ES-I3 (cell line): ENCODE measurements around the gene WDR35.
A peak's percentile ranks its signal among the peaks of the same experiment; 100 is the strongest.

ENCODE experiments used
- H3K36me3 ChIP-seq: 2 replicates; pipeline ENCODE4 v1.6.1; 2013; ENCODE audit warnings: mild to moderate bottlenecking, low read length, control low read depth, moderate library complexity; ENCODE audit not compliant: insufficient read depth
- H3K4me1 ChIP-seq: 2 replicates; pipeline ENCODE4 v1.6.1; 2013; ENCODE audit warnings: mild to moderate bottlenecking, control low read depth, low read length; ENCODE audit not compliant: insufficient read depth
- H3K9ac ChIP-seq: 2 replicates; pipeline ENCODE4 v1.6.1; 2013; ENCODE audit warnings: low read depth, mild to moderate bottlenecking, low read length, moderate library complexity
- H3K9me3 ChIP-seq: 2 replicates; pipeline ENCODE4 v1.6.1; 2013; ENCODE audit warnings: mild to moderate bottlenecking, low read length, moderate library complexity; ENCODE audit not compliant: control insufficient read depth, insufficient read depth

WDR35 gene

DNA sequence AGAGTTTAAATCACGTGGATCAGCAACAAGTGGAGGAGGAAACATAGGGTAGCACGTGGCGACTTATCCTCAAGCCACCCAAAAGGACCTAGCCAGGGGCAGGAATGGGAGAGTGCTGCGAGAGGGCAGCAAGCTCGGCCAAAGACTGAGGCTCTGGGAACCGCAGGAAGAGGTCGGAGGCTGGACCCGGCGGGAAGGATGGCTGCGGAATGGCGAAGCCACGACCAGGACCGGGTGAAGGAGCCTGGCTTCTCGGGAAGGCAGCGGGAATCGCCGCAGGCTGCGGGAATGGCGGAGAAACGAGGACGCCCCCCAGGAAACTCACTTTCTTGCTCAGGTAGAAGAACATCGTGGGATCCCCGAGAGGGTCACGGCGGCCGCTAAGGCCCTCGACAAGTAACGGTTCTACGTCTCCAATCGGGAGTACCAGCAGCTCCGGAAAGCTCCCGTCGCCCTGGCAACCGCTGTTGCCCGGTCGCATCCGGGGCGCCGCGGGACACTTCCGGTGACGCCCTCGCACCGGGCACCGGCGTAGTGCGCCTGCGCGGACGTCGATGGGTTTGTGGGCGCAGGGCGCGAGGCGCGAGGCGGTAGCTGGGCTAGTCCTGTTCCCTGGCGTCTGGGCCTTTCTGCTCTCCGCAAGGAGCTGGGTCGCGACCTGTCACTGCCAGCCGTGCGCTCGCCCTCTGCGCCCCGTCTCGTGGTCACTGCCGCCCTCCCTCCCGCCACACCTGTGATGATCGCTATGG is at the start of gene WDR35:
TSS of gene WDR35 (minus strand) at position 439 of the 749 bp plus-strand sequence. CDS start at position 349, 90 bp downstream.
- no peaks in the 10 kb centered on the region for H3K36me3 ChIP-seq
- H3K9ac ChIP-seq, result peak within 1 kb of the TSS; percentile 64
- no peaks in the 10 kb centered on the region for H3K9me3 ChIP-seq
- peaks cover 7% of the 10 kb centered on the region; the same call in 1 of the 2 replicates for H3K4me1 ChIP-seq

DNA sequence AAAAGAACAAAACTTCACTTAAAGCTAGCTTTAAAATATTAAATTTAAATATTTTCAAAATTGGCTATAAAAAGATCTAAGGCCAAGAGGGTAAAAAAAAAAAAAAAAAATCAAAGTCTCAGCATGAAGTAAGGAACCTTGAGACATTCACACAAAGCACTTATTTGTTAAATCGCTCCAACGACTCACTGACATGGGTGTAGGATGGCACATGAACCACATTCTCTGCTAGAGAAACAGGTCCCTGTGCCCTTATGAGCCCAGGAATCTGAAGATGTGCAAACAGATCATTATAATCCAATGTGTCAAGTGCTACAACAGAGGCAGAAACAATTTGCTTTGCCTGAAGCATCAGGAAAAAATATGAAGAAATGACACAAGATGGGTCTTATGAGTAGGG is 47.8 kb upstream of the WDR35 start:
- Histone ChIP-seq H3K36me3 (peaks cover 29% of the 10 kb centered on the region), H3K9me3 (no peaks in the 10 kb centered on the region), H3K9ac (no peak overlapping the region), H3K4me1 (no peaks in the 10 kb centered on the region; the same call in 1 of the 2 replicates)

DNA sequence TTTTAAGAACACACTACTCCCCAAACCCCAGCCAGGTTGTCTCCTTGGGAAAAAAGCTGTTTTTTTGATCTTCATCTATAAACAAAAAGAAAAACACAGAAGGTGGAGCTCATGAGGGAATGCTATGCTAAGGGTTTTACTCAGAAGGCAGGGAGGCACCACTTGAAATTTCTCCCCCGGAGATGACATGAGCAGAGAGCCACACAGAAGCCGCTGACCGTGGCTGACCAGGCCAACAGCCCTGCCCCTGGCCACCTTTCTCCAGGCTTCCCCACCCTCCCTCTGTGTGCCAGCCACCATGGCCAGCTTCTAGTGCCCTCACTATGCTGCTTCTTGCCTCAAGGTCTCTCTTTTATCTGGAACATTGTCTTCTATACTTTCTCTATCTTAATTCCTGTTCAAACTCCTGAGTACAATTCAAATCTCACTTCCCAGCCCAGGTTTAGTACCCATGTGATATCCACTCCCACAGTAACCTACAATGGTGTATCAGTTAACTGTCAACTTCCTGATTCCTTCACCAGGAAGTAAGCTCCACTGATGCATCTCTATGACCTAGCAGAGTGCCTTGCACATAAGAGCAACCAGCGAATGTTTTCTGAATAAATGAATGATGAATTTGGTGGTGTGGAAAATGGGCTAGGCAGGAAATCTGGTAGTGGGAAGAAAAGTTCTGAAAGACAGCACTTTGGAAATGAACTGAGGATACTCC is 46.2 kb upstream of the WDR35 start:
- no peaks in the 10 kb centered on the region for H3K9me3 ChIP-seq
- no peak overlapping the region for H3K9ac ChIP-seq
- H3K4me1 ChIP-seq, result no peaks in the 10 kb centered on the region
- peaks cover 35% of the 10 kb centered on the region for H3K36me3 ChIP-seq

DNA sequence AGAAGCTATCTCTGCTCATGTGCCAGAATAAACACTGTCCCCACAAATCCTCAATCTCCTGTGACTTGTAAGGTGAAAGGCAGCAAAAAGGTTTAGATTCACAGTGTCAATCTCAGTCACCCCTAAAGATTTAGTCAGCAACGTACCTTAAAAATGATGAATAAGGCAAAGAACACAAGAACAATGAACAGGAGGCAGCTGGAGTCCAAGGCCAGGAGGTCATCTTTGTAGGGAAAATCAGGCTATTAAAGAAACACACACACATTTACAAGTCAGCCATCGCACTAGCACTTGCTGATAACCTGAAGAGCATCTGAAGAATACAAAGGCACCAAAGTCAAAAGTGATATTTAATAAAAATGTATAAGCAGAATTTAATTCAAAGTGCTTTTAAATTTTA is 44.9 kb upstream of the WDR35 start:
- Histone ChIP-seq H3K4me1 (no peaks in the 10 kb centered on the region), H3K9me3 (no peaks in the 10 kb centered on the region), H3K9ac (no peak overlapping the region), H3K36me3 (peaks cover 35% of the 10 kb centered on the region)

DNA sequence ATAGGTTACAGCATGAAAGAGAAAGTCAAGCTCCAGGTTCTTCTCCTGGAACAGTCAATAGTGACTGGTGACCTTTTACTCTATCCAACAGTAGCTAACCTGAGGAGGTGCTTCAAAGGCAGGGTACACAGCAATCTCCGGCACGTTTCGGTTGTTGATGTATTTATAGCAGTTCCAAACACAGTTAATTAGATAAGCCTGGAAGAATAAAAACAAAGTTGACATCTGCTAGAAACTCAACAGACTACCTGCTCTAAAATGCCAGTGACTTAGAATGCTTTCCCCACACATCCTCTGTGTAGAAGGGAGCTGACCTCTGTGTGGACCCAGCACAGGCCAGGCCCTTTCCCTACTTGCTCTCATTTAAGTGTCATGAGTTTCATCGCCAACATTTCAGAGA is 44.3 kb upstream of the WDR35 start:
- Histone ChIP-seq H3K36me3 (peaks cover 35% of the 10 kb centered on the region), H3K4me1 (no peaks in the 10 kb centered on the region), H3K9me3 (no peaks in the 10 kb centered on the region), H3K9ac (no peak overlapping the region)

DNA sequence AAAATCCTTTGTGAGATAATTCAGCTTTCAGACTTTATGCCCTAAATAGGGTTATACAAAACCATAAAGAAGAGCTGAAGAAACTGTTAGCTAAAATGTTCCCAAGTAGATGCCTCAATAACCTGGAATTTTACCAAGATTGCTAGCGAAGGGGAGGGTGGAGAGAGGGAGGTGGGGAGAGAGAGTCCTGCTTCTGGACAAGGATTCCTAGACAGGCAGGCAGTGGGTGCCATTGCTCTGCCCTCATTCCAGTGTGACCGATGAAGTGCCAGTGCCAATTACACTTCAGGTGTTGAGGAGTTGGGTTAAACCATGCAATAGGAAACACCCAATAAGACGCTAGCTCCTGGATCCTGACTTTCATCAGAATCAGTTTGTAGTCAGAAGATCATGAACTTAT is 43.4 kb upstream of the WDR35 start:
- Histone ChIP-seq H3K9me3 (no peaks in the 10 kb centered on the region), H3K4me1 (no peaks in the 10 kb centered on the region), H3K9ac (no peak overlapping the region), H3K36me3 (peaks cover 40% of the 10 kb centered on the region)

DNA sequence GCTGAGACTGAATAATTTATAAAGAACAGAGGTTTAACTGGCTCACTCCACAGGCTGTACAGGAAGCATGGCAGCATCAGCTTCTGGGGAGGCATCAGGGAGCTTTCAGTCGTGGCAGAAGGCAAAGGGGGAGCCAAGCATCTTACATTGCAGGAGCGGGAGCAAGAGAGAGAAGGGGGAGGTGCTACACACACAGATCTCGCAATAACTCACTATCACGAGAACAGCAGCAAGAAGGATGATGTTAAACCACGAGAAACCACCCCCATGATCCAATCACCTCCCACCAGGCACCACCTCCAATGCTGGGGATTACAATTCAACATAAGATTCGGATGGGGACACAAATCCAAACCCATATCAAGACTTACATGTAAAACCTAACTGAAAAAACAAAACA is 40.3 kb upstream of the WDR35 start:
- H3K36me3 ChIP-seq, result peaks cover 27% of the 10 kb centered on the region
- no peaks in the 10 kb centered on the region for H3K4me1 ChIP-seq
- no peak overlapping the region for H3K9ac ChIP-seq
- H3K9me3 ChIP-seq, result no peaks in the 10 kb centered on the region

DNA sequence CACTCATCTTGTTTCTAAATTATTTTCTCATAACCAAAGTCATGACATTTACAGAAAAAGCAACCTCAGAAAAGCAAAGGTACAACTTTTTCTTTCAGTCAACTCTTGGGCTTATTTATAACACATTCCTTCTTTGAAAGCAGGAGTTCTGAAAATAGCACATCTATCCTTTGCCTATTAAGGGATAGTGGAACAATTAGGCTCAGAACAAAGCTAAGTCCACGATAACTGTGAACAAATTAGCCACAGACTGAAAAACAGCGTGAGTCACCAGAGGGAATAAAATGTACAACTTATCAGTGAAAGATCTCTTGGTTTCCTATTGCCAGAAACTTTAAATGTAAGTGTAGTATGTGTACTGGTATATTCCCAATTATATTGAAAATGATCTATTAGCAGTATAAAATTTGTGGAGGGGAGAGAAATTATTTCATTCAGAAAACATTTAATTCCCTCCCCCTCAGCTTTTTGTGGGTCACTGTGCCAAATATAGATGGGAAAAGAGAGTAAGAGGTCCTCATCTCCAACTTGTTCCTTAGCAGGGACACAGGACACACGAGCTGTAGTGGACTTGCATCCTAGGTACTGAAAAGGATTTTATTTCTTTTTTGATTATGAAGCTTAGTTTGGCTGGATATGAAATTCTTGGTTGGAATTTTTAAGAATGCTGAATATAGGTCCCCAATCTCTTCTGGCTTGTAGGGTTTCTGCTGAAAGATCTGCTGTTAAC is 38.0 kb upstream of the WDR35 start:
- H3K9ac ChIP-seq, result no peak overlapping the region
- no peaks in the 10 kb centered on the region for H3K9me3 ChIP-seq
- H3K36me3 ChIP-seq, result peaks cover 11% of the 10 kb centered on the region

DNA sequence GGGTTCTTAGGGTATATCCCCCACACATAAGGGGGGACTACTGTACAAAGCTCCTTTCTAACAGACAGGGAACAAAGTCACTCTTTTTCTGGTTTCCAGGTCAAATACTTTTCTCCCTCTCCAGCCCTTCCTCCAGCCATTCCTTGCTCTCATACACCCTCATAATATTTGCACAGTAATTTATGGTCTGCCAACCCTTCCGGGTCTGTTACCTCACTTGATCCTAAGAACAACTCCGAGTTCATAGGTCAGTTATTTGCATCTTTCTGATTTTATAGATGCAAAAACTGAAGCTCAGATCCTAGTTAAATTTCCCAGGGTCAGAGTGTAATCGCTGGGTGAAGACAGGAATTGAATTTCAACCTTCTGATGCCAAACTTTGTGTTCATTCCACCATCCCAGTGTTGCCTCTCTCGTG is 37.4 kb upstream of the WDR35 start:
- Histone ChIP-seq H3K9me3 (no peaks in the 10 kb centered on the region), H3K9ac (no peak overlapping the region), H3K4me1 (no peaks in the 10 kb centered on the region), H3K36me3 (peaks cover 11% of the 10 kb centered on the region)

More for the DNA sequence above, 38.0 kb upstream of the WDR35 start:
- no peaks in the 10 kb centered on the region for H3K4me1 ChIP-seq

DNA sequence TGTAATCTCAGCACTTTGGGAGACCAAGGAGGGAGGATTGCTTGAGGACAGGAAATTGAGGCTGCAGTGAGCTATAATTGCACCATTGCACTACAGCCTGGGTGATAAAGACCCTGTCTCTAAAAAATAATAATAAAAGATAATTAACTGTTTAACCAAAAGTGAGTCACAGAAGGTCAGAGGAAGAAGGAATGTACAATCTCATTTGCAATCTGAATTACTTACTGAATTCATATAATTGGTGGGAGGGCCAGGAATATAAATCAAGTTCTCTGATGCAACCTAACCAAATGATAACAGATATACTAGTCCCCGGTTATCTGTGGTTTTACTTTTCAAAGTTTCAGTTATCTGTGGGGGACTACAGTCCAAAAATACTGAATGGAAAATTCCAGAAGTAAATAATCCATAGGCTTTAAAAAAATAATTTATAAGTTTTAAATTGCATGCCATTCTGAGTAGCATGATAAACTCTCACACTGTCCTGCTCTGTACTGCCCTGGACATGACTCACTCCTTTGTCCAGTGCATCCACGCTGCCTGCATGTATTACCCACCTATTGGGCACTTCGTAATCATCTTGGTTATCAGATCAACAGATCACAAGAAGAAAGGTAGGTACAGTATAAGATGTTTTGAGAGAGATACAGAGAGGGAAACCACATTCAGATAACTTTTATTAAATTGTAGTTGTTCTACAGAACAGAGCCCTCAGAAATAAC is 35.3 kb upstream of the WDR35 start:
- Histone ChIP-seq H3K36me3 (peaks cover 5% of the 10 kb centered on the region), H3K9ac (no peak overlapping the region), H3K9me3 (no peaks in the 10 kb centered on the region; the same call in 1 of the 2 replicates), H3K4me1 (no peaks in the 10 kb centered on the region)

DNA sequence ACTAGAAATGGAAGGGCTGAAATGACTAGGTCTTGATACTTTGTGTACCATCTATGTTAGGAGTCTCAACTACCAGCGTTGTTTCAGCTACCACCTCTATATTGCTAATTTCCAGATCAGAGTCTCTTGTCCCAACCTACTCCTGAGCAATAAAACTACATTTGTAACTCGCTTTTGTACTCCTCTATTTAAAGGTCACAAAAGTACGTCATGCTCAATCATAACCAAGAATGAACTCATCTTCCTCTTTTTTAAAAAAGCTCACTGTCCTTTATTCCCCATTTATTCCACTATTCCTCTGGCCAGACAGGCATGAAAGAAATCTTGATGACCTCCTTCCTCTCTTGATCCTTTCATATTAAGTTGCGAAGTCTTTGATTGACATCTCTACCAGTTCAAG is 33.8 kb upstream of the WDR35 start:
- Histone ChIP-seq H3K36me3 (peaks cover under 1% of the 10 kb centered on the region; the same call in 1 of the 2 replicates), H3K4me1 (no peaks in the 10 kb centered on the region), H3K9ac (no peak overlapping the region), H3K9me3 (peaks cover 3% of the 10 kb centered on the region)

DNA sequence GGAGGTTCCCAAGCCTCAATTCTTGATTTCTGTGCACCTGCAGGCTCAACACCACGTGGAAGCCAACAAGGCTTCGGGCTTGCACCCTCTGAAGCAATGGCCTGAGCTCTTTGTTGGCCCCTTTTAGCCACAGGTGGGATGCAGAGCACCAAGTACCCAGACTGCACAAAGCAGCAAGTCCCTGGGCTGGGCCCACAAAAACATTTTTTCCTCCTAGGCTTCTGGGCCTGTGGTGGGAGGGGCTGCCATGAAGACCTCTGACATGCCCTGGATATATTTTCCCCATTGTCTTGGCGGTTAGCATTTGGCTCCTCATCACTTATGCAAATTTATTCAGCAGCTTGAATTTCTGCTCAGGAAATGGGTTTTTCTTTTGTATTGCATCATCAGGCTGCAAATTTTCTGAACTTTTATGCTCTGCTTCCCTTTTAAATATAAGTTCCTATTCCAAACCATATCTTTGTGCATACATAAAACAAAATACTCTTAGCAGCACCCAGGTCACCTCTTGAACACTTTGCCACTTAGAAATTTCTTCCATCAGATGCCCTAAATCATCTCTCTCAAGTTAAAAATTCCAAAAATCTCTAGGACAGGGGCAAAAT is 31.6 kb upstream of the WDR35 start:
- peaks cover 3% of the 10 kb centered on the region for H3K9me3 ChIP-seq
- no peak overlapping the region for H3K9ac ChIP-seq

DNA sequence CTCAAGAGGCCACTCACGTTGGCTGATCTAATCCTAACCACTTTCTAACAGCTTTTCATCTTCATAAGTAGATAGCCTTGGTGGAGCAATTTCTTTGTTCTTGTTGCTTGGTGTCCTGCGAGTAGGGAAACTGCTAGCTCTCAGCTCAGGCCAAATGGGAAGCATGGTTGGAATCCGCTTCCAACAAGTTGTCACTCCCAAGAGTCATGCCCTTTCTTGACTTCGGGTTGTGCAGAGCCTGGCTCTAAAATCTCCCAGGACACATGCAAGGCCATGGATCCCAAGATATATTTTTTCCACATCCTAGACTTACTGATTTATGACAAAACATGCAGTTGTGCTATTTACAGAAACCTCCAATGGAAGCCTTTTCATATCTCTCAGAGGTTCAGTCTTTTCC is 29.8 kb upstream of the WDR35 start:
- Histone ChIP-seq H3K9ac (no peak overlapping the region), H3K36me3 (no peaks in the 10 kb centered on the region), H3K9me3 (peaks cover 3% of the 10 kb centered on the region), H3K4me1 (no peaks in the 10 kb centered on the region)

More for the DNA sequence above, 31.6 kb upstream of the WDR35 start:
- Histone ChIP-seq H3K36me3 (no peaks in the 10 kb centered on the region), H3K4me1 (no peaks in the 10 kb centered on the region)
